GM18526 (cell line): ENCODE measurements around the gene CENPF.

Experiments used
- POLR2A ChIP-seq: IDR thresholded peaks from 3 replicates; pipeline ENCODE4 v1.6.1; 2011; ENCODE audit not compliant: insufficient read length; ENCODE audit errors: extremely low read depth

The CENPF gene

DNA sequence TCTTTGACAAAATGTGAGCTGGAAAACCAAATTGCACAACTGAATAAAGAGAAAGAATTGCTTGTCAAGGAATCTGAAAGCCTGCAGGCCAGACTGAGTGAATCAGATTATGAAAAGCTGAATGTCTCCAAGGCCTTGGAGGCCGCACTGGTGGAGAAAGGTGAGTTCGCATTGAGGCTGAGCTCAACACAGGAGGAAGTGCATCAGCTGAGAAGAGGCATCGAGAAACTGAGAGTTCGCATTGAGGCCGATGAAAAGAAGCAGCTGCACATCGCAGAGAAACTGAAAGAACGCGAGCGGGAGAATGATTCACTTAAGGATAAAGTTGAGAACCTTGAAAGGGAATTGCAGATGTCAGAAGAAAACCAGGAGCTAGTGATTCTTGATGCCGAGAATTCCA, 42.7 kb downstream of the CENPF start:
- TF ChIP-seq POLR2A = no peak

DNA sequence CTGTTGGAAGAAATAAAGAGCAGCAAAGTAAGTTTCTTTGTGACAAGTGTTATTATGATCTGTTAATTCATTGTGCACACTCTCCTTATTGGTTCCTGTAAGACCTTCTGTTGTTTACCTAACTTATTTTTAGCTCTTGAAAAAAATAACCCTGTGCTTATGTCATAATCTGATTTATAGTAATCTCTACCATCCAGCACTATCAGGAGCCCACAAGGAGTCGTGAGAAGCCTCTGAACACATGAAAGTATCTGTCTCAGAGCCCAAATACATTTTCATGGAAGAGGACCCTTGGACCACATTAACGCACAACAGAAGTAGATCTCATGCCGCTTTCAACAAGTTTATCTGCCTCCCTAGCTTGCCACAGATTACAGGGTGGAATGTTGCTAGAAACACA, 45.8 kb downstream of the CENPF start:
- TF ChIP-seq POLR2A = no peak

DNA sequence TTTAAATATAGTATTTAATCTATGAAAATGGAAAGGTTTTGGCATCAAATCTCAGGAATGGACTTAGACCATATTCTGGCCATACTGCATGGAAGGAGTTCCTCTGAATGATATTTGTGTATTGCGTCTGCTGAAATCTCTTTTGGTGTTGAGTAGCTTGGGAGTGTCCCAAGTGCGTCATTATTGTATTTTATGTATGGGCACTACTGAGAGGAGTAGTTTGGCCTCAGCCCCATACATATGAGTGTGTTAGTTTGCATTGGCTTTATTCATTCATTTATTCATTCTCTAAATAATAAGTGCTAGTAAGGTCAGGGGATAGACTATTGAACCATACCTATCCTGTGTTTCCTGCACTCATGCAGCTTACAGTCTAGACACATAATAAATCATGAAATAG, 46.6 kb downstream of the CENPF start:
- TF ChIP-seq POLR2A = no peak

DNA sequence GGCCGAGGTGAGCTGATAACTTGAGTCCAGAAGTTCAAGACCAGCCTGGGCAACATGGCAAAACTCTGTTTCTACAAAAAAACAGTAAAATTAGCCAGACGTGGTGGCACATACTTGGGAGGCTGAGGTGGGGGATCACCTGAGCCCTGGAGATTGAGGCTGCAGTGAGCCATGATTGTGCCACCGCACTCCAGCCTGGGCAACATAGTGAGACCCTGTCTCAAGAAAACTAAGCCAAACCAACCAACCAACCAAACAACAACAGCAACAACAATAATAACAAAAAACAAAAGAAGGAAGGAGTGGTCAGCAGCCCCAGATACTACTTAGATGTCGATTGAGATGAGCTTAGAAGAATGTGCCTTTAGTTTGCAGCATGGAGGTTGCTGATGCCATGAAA, 47.7 kb downstream of the CENPF start:
- TF ChIP-seq POLR2A = no peak

DNA sequence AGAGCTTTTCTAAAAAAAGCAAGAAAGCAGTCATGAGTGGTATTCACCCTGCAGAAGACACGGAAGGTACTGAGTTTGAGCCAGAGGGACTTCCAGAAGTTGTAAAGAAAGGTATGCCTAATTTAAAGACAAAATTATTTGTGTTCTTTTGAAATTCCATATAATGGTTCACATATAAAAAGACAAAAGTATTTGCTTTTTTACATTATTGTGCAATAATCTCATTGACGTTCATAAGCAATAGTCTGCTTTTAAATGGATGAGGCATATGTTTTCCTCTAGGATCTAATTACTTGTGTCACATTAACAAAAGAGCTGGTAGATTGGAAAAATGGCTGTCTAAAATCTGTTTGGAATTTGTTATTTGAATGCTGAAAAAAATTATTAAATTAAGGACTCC, 54.3 kb downstream of the CENPF start:
- TF ChIP-seq POLR2A = no peak

DNA sequence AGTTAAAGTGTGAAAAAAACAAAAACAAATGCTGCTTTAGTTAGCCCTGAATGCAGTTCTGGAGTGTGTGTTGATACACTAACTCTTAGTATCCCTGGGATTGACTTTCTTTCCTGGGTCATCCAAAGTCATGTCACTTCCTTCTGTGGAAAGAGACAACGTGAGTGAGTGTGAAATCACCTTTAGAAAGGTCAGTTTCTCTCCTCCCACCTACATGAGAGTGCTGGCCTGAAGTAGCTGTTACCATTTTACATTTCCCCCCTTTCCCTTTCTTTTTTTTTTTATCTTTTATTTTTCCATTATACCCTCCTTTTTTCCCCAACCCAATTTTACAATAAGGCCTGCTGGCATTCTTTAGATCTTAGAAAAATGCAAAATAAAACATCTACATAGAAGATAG, 55.2 kb downstream of the CENPF start:
- TF ChIP-seq POLR2A = no peak

DNA sequence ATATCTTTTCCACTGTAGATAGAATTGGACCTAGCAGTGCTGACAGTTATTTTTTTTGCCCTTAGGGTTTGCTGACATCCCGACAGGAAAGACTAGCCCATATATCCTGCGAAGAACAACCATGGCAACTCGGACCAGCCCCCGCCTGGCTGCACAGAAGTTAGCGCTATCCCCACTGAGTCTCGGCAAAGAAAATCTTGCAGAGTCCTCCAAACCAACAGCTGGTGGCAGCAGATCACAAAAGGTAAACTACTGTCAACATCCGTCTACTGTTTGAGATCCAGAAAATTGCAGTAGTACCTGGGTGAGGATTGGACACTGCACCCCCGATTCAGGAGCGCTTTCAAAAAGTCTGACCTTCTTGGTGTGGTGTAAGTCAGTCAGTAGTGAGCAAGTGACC, 55.8 kb downstream of the CENPF start:
- no peak for TF ChIP-seq POLR2A

DNA sequence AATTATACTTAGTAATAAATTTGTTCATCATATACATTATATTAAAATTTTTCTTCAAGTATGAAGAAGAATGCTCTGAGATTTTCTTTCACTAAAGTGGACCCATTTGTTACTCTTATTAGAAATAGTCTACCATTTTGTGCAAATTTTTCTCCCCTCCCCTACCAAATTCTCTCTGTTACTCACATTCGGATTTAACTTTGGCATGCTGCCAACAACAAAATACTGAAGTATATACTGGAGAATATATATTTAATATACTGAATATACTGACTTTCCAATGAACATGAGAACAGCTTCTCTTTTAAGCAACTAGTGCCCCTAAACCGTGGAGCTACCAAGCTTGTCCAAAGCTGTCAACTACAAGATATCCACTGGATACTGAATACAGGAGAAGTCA, 57.2 kb downstream of the CENPF start:
- no peak for TF ChIP-seq POLR2A

DNA sequence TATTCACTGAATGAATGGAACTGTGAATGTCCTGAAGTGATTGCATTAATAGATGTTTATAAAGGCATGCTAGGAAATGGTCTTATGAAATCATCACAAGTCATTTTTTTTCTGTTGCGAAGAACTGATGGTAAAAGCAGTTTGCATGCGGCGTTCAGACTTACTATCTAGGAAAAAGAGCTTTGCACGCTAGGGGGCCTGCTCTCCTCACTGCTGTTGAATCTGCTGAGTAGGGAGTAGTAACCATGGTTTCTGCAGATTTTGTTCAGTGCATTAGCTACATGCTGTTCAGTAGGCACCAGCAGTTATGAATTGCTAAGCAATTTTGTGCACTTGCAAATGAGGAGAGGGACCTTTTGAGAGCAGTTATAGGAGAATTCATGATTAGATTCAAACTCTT, 57.9 kb downstream of the CENPF start:
- no peak for TF ChIP-seq POLR2A

DNA sequence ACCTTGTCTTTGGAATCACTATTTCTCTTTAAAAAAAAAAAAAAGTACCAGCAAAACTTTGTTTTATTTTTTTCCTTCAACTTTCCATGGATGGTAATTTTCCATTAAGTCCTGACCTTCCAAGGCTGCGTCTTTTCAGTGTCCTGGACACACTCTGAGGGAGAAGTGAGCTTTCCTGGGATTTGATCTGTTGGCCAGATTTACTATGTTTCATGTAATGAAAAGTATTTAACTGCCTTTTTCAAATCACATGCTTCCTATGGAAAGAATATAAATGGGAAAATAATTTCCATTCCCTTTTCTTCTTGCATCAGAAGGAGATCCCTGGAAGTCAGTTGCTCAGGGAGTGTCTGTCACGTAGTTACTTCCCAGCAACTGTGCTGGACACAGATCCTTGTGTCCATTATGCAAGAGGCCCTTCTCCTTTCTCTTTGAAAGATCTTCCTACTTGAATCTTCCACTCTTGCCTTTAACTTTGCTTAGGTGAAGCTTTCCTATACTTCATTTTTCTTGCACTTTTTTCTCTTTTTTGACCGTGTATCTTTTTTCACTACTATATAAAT, 59.3 kb downstream of the CENPF start:
- TF ChIP-seq POLR2A = no peak

DNA sequence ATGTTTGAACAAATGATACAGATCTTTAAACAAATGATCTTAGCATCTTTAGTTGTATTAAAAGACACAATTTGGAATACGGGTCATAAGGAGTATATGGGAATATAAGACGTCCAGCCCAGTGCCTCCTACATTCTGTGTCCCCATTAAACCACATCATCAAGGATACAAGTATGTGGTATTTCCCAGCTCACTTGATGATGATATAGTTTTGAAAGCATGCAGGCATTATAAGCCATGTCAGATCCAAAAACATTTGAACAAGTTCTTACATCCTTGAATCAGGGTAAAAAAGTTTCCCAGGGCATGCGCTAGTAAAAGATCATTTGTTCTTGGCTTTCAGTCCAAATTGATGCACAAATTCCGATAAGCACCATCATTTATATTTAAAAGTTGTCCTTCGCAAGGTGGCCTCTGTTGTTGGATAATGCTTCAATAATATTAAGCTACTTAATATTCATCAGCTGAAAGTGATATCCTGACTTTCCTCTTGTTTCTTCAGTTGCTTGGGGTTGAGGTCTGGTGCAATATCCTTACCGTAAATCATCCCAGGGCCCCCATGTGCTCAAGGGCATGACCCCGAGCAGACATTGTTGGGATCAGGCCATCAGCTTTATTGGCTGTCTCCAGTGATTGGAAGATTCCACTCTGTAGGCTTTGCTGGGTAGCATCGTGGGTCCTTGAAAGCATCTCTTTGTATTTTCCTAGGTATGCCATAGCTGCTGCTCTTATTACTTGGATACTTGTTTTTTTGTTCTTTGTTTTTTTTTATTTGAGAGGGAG, 61.8 kb downstream of the CENPF start:
- no peak for TF ChIP-seq POLR2A

DNA sequence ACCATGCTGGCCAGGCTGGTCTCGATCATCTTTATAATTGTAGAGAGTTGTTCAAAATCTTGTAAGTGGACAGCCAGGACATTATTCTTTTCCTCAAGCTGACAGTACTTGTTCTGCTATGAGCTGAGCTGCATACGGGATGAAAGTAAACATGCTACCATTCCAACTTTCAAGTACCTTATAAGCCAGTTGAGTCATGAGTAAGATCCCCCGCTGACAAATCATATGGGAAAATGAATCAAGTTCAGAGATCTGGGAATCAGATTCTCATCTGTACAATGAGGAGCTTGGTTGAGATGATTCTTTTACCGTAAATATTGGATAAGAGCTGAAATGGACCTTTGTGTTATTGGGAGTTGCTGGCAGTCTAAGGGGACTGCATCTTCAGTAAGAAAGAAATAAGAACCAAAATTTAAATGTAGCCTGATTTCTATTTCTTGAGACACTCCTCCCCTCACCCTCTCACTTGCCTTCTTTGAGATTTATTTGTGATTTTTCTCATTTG, 62.7 kb downstream of the CENPF start:
- TF ChIP-seq POLR2A = no peak

DNA sequence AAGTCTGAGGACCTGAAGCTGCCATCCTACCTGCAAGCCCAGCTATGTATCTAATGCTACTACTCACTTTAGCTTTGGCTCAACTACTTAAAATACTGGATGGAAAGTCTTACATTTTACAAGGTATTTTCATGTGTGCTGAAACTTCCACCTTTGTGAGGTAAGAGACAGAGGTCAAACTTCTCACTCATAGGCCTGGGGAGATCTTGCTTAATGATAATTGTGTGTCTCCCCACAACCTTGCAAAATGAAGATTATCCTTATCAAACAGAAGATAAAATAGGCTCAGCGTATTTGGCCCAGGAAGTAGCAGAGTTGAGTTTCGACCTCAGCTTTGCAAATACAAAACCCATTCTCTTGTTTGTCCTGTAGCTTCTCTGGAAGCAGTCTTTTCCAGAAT, 63.7 kb downstream of the CENPF start:
- no peak for TF ChIP-seq POLR2A

DNA sequence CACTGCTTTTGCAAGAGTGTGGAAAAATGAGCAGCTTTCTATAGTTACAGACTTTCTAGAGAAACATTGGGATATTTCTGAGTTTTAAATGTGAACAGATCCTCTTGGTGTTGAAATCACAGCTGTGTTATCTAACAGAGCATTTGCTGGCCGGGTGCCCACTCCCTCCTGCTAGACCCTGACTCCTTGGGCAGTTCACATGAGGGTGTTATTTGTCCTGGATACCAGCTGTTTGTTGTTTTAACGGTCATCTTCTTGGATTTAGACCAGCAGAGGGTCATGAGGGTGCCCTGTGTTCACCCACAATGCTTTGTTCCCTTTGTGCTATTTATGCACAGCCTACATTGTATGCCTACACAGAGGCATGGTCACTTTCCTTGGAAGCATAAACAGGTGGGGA, 67.1 kb downstream of the CENPF start:
- TF ChIP-seq POLR2A = no peak

DNA sequence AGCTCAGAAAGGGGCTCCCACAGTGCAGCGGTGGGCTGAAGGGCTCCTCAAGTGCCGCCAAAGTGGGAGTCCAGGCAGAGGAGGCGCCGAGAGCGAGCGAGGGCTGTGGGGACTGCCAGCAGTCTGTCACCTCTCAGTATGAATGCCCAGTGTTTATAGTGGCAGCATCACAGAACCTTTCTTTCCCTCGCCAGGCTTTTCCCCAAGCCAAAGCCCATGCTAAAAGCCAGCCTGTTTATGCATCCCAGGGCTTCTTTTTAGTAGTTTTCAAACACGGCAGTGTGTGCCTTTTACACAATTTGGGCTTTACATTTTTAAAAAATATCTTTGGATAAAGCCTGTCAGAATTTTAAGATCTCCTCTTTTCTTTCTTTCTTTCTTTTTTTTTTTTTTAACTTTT, 70.6 kb downstream of the CENPF start:
- no peak for TF ChIP-seq POLR2A

DNA sequence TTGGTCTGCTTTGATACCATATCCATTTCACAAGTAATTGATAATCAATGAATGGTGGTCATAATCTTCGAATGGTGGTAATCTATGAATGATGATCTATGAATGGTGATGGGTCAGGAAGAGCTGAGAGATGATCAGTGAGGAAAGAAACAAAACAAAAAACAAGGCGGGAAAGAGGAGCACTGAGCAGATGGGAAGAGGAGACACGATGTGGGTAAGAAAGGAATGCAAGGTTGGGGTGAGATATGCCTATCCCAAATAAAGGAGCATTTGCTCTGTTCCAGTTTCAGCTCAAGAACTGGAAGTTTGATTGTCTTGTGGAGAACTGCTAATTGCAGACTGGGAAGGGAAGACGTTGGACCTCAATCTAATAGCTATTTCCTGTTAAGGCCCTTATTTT, 73.8 kb downstream of the CENPF start:
- TF ChIP-seq POLR2A = no peak

DNA sequence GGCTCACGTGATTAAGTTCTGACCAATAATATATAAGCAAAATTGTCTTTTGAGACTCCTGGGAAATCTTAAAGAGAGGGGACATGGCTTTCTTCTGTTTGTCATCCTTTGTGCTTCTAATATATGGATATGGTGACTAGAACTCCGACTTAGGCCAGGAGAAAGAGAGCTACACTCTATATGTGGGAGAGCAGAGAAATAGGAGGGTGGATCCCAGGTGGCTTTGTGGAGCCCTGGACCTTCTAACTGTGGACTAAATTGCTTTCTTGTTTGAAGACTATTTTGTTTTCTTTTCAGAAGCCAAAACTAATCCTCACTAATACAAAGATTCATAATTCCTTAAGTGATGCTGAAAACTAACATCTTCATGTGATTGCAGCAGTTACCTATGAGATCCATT, 75.0 kb downstream of the CENPF start:
- TF ChIP-seq POLR2A = no peak
